Activated T-helper 1 cell treated with Interleukin-2 at 50 U/mL for 16 hours (primary cell): ENCODE measurements around the gene ACMSD.
"Not testable (repeated sequence)": the region's sequence is repeated elsewhere in the genome, so short reads cannot be mapped to it uniquely, and the experiment has no call there.

Source experiments
- DNase-seq: peaks from one replicate; pipeline ENCODE4 v3.0.0-alpha.2; 2020; ENCODE audit warnings: low read depth

Gene ACMSD

DNA sequence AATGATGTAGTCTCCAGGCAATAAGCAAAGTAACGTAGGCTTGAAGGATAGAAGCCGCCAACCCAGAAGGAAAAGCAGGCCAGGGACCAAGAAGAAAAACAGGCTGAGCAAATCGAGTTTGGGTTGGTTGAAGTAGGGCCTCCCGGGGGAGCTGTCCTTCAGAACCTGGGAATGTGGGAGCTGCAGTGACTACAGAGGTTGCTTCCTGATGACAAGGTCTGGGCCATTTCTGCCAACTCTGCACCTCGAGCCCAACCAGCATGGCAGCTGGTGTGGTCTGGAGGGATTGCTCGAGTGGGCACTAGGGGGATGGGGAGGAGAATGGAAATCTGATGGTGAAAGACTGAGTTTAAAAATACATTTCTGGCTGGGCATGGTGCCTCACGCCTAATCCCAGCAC, 14.1 kb downstream of the ACMSD start:
- no peak for DNase-seq

DNA sequence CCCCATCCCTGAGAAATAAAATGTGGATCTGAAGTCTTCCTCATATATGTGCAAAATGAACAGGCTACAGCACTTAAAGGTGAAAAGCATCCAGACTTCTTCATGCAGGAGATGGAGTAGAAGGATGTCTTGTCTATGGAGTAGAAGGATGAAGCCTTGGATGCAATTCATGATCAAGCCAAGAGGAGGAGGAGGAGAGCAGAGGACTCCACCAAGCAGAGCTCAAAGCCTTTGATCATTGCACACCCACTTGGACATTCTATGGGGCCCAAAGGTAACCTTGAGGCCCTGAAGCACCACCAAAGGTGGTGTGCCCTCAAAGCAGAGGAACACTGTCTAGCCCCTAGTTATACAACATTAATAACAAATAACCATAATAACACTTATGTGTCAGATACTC, 17.3 kb downstream of the ACMSD start:
- no peak for DNase-seq

DNA sequence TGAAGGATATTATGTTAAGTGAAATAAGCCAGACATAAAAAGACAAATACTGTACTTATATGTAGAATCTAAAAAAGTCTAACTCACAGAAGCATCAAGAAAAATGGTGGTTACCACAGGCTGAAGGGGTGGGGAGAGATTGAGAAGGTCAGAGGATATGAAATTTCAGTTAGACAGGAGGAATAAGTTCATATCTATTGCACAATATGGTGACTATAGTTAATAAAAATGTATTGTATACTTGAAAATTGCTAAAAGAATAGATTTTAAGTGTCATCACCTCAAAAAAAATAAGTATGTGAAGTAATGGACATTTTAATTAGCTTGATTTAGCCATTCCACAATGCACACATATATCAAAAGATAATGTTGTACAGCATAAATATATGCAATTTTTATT, 19.8 kb downstream of the ACMSD start:
- DNase-seq: no peak

GRCh38 chr2:134861173-134861572, 22.8 kb downstream of the ACMSD start:
- DNase-seq: no peak

GRCh38 chr2:134862069-134862468, 23.7 kb downstream of the ACMSD start:
- DNase-seq: no peak

DNA sequence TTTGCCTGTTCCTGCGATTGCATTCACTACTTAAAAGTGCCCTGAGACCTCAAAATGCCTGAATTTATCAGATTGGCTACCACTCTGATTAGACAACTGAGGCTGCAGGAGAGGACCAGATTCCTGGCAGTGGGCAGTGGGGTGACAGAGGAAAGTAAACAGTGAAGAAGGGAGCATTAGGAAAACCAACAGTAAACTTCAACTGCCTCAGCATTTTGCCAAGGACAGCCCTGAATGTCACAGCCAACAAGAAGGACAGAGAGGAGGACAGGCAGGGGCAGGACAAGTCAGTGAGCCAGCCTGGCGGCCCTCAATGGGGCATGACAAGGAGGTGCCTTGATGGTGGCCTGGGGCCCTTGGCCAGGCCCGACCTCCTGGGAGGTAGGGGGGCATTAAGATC, 24.3 kb downstream of the ACMSD start:
- DNase-seq: no peak

DNA sequence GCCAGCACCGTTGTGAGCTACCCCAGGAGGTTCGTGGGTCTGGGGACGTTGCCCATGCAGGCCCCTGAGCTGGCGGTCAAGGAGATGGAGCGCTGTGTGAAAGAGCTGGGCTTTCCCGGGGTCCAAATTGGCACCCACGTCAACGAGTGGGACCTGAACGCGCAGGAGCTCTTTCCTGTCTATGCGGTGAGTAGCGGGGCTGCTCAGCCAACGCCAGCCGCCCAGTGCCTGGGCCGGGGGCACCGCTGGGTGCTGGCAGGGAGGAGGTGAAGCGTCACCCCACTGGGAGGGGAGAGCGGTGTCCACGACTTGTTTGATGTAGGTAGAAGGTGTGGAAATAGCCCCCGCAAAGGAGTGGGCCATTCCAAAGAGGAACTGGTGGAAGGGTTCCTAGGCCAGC, 25.0 kb downstream of the ACMSD start:
- DNase-seq: no peak

GRCh38 chr2:134865067-134865787, 26.8 kb downstream of the ACMSD start:
- no peak for DNase-seq

DNA sequence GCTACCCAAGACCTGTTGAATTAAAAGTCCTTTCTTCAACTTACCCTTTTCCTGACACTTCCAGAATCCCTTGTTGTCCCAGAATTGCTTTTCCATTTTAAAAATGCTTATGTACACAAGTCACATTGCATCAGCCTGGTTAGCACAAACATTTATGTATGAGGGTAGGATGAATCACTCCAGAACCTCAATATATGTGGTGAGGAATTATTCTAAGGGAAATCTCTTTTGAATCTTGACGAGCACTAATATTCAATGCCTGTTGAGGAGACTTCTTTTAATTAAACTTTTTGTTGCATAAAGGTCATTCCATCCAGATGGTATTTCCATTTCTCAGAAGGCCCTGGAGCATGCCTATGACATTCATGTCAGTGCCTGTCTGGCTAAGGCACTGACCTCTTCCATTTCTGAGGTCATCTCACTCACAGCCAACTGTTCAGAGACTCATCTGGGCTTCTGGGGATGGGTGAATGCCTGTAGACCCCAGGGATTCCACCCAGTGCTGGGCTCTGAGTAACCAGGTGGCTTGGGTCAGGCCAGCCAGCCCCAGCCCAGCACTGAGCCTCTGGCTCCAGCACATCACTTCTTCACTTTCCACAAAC, 28.2 kb downstream of the ACMSD start:
- no peak for DNase-seq

DNA sequence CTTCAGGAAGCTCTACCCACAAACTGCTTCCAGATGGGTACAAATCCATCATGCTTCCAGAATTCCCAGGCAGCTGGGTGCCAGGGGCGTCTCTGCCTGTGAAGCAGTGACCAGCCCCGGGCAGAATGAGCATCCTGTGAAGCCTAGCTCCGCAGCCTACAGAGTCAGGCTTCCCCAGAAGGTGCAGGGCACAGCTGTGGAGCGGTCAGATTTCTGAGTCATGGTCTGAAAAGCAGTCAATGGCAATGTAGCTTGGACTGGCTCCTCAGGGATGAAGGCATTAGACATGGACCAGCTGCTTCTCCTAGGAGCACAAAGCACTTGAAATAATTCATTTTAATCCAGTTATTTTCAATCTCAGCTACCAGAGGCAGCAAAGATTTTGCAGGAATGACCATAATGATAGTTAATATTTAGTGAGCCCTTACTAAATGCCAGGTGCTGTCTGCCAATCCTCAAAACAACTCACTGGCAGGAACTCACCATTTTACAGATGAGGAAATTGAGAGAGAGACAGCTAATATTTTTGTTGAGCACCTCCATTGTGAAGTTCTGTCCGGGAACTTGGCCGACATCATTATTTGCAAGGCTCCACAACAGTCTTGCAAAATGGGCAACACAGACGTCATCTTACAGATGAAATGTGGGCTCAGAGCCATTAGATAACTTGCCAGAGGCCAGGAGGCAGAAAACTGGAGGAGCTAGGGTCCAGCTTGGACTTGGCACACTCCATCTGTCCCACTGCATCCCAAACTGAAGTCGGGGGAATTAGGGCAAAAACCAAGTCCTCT, 31.7 kb downstream of the ACMSD start:
- no peak for DNase-seq

DNA sequence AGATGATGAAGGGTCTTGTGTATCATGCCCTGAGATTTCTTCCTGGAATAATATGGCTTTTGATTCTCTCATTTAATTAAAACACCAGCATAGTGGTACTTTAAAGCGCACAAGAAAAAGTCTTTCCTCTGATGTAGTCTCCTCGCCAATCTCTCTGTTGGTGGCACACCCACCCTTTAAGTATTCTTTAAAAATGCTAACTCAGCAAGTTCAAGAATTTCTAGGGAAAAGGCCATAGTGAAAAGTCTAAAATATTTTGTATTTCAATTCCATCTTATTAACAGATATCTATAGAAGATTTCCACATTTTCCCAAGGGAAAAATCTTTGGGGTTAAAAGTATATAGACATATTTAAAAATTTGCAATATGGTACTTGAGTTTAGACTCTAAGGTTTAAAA, 34.7 kb downstream of the ACMSD start:
- DNase-seq: no peak

- DNase-seq: no peak
Observed at GRCh38 chr2:134875309-134875708, 36.9 kb downstream of the ACMSD start.

GRCh38 chr2:134882773-134883172, 44.4 kb downstream of the ACMSD start:
- DNase-seq: no peak

GRCh38 chr2:134883552-134884293, 45.3 kb downstream of the ACMSD start:
- DNase-seq: no peak

DNA sequence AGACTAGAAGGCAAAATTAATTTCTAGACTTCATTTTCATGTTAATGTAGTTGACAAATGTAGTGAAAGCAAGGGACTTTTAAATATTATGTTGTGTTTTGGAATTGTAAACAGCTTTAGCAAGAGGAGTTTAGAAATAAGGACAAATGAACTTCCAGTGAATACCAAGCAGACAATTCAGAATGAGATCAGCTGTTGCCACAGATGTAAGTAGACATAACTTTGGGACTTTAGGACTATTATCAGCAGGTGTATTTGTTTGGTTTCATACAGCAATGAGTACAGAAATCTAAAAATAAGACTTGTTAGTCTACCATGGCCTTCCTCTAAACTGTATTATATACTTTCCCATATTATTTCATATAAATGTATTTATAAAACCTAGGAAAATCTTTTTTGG, 46.0 kb downstream of the ACMSD start:
- no peak for DNase-seq

DNA sequence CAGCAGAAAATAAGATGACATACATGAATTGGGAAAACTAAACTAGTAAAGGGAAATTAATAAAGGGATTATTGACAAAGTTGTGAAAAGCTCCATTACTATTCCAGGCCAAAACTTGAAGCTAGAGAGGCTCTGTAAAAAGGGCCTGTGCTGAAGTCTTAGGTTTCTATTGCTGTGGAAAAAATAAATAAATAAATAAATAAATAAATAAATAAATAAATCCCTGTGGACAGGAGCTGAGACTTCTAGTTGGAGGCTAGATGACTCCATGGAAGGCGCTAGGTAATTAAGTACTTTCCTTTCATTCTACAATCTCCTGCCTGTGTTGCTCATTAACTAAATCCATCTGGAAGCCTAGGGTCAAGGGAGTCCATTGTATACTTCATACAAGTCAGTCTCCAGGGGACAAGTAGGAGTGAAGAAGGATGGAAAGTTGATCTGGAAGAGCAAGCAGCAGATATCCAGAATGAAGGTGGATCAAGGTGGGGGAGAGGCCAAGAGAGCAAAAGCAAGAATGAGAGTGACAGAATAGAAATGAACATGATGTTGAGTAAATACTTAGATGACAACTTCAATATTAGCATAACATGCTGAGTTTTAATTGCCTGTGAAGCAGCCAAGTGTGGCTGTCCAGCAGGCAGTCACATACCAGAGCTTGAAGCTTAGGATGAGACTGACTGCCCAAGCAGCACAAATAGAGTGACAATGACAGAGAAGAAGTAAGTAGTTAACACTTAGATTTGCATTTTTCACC, 54.0 kb downstream of the ACMSD start:
- no peak for DNase-seq

DNA sequence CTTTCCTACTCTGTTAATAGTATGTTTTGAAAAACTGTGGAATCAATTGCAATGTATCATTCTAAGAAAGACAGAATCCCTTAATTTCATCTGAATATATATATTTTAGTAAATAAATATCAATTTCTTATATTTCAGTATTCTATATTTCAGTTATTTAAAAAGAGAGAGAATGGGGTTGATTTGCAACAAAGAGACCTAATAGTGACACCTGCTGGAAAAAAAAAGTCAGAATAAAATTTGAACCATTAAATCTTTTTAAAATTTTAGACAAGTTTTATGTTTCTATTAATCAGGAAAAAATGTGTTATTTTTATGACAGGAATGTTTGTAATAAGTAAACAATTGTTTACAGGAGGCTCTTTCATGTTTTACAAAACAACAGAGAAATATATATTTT, 59.5 kb downstream of the ACMSD start:
- no peak for DNase-seq

DNA sequence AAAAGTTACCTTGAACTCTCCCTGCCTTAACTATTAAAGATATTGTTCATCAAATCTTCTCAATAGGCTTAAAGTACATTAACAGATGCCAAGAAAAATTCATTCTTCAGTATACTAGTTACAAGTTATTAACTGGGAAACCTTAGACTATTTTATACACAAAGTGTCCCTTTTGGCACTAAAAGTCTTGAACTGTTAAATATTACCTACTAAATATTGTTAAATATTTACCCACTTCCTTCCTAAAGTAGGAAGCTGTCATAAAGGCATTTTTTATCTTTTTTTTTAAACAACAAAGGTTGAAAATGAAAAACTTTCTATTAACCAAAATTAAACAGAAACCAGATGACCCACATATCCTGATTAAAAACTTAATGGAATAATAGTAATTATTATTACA, 60.8 kb downstream of the ACMSD start:
- no peak for DNase-seq

- no peak for DNase-seq
Observed at GRCh38 chr2:134900151-134900550, 61.7 kb downstream of the ACMSD start.

DNA sequence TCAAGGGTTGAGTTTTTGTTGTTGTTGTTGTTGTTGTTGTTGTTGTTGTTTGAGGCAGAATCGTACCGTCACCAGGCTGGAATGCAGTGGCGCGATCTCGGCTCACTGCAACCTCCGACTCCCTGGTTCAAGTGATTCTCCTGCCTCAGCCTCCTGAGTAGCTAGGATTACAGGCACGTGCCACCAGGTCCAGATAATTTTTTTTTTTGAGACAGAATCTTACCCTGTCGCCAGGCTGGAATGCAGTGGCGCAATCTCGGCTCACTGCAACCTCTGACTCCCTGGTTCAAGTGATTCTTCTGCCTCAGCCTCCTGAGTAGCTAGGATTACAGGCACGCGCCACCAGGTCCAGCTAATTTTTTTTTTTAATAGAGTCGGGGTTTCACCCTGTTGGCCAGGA, 65.3 kb downstream of the ACMSD start:
- not testable (repeated sequence) for DNase-seq

DNA sequence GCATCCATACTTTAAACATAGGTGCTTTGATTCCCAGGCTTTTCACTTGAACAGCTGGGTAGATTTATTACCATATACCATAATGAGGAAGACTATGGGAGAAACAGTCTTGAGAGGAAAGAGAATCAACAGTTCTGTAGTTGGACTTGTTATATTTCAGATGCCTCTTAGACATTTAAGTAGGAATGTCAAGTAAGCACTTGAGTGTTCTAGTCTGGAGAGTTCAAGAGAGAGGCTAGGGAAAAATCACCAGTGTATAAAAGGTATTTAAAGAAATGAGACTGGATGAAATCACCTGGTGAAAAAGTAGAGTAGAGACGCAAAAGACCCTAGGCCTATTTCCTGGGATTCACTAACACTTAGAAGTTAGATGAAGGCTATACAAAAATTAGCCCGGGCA, 66.8 kb downstream of the ACMSD start:
- DNase-seq: no peak

DNA sequence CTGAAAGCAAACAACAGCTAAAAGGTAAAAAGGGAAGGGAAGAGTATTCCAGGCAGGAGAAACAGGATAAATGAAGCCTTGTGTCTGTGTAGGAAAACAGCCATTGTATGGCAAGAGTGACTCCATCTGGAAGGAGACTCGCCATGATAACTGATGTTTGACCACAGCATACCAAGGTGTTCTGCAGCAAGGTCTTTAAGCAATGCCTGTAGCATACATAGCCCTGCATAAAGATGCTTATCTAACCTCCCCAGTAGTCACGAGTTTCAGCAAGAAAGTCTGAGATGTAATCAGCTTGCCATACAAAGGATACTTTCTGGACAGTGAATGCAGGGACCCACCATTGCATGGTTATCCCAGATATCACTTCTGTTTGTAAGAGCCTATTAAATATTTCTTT, 68.3 kb downstream of the ACMSD start:
- no peak for DNase-seq
